VCaP (cell line): ENCODE data around the gene RALGDS.
"Not testable (repeated sequence)": the region's sequence is repeated elsewhere in the genome, so short reads cannot be mapped to it uniquely, and the experiment has no call there.

Source experiments
- H3K27ac ChIP-seq: fragments of 450-650 bp; 2 replicates; pipeline ENCODE4 v1.5.1; 2017
- TF ChIP-seq, protein P1 (sequence below): fragments of 450-650 bp; conservative IDR thresholded peaks from 2 replicates; pipeline ENCODE4 v1.5.1; 2017; ENCODE audit warnings: mild to moderate bottlenecking, moderate library complexity

The RALGDS gene

DNA sequence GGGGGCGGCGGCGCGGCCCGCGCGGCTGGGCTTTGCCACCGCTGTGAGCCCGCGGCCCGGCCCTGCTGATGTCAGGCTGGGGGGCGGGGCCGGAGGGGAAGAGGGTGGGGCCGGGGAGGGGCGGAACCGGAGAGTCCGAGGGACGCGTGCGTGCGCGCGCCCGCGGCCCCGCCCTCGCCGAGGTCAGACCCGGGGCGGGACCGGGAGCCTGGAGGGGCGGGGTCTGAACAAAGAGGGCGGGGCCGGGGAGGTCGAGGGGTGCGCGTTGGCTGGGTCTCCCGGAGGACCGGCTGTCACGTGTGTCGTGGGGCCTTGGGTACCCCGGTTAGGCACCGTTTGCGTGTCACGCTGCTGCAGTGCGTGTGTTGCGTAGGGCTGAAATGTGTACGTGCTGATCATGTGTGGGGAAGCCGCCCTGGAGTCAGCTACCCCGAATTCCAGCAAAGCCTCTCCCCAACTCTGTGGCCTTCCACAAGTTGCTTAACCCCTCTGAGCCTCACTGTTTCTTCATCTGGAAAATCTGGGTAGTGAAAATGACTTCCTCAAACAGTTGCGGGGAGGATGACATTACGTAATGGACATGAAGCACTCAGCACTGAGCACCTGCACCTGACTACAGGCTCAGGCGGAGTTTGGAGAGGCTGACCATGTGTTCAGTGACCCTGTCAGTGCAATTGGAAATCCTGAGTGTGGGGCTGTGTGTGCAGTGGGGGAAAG lies at the start of gene RALGDS:
Gene RALGDS, minus strand, starts transcription at position 43 of the 717 bp plus-strand sequence. CDS start 86 bp downstream, outside the sequence.
- TF ChIP-seq, protein P1, sequence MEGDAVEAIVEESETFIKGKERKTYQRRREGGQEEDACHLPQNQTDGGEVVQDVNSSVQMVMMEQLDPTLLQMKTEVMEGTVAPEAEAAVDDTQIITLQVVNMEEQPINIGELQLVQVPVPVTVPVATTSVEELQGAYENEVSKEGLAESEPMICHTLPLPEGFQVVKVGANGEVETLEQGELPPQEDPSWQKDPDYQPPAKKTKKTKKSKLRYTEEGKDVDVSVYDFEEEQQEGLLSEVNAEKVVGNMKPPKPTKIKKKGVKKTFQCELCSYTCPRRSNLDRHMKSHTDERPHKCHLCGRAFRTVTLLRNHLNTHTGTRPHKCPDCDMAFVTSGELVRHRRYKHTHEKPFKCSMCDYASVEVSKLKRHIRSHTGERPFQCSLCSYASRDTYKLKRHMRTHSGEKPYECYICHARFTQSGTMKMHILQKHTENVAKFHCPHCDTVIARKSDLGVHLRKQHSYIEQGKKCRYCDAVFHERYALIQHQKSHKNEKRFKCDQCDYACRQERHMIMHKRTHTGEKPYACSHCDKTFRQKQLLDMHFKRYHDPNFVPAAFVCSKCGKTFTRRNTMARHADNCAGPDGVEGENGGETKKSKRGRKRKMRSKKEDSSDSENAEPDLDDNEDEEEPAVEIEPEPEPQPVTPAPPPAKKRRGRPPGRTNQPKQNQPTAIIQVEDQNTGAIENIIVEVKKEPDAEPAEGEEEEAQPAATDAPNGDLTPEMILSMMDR = no peak
- peak within 1 kb of the TSS; percentile 96 for H3K27ac ChIP-seq

DNA sequence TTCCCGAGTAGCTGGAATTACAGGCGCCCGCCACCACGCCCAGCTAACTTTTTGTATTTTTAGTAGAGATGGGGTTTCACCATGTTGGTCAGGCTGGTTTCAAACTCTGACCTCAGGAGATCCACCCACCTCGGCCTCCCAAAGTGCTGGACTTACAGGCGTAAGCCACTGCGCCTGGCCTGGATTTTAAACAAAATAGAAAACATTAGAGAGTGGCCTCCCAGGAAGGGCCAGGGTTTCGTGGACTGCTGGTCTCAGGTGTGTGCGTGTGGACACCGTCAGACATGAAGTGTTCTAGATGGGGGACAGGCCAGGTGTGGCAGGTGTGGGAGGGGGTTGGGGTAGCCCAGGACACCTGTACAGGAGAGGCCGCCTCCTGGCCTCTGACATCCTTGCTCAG lies 49.7 kb upstream of the RALGDS start:
- TF ChIP-seq, protein P1 = no peak

DNA sequence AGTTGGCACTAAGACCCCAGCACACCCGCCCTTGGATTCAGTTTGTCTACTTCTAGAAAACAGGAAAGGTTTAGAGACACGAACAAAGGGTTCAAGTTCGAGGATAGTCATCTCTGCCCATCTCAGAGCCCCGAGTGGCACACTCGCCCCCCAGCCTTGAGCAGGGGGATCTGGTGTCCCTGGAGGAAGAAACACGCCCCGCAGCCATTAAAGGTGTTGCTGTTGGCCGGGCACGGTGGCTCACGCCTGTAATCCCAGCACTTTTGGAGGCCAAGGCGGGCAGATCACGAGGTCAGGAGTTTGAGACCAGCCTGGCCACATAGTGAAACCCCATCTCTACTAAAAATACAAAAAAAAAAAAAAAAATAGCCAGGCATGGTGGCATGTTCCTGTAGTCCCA lies 48.6 kb upstream of the RALGDS start:
- H3K27ac ChIP-seq = not testable (repeated sequence)

More for the DNA sequence above, 49.7 kb upstream of the RALGDS start:
- no peak overlapping the region for H3K27ac ChIP-seq

DNA sequence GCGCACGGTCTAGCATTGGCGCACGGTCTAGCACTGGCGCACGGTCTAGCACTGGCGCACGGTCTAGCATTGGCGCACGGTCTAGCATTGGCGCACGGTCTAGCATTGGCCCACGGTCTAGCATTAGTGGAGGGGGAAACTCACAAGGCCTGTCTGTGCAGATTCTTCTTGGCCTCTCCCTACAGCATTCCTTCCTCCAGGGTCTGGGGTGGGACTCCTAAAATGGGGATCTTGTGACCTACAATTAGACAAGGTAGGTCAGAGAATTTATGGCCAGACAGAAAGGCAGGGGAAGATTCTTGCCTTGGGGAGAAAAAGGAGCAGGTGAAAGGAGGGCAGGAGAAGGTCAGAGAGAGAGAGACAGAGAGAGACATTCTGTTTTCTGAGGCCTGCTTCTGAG lies 48.1 kb upstream of the RALGDS start:
- H3K27ac ChIP-seq = no peak overlapping the region
- TF ChIP-seq, protein P1 = no peak

DNA sequence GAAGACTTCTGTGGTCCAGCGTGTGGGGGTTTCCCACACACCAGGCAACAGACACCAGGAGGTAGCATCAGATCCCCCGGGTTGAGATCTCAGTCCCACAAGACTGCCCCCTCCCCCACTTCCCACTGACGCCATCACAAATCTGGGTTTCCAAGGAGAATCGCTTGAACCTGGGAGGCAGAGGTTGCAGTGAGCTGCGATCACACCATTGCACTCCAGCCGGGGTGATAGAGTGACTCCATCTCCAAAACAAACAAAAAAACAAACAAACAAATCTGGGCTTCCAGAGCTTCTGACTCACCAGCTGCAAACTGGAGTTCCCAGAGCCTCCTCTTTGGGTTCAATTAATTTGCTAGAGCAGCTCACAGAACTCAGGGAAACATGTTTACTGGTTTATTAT lies 47.4 kb upstream of the RALGDS start:
- no peak overlapping the region for H3K27ac ChIP-seq
- TF ChIP-seq, protein P1 = no peak

DNA sequence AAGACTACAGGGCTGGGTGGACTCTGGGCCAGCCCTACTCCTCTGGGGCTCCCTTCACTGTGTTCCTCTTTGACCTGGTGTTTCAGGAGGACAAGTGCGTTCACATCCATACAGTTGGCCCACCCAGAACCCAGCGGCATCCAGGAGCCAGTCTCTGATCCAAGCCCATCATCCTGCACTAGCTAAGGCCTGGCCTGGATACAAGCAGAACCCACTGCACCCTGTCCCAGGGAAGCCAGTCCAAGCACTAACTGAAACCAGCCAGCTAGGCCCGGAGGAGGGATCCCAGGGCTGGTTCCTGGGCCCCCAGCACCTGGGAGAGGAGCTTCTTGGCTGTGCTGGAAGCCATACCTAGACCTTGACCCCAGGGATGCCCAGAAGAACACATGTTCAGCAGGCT lies 46.7 kb upstream of the RALGDS start:
- TF ChIP-seq, protein P1 = no peak
- H3K27ac ChIP-seq = no peak overlapping the region

DNA sequence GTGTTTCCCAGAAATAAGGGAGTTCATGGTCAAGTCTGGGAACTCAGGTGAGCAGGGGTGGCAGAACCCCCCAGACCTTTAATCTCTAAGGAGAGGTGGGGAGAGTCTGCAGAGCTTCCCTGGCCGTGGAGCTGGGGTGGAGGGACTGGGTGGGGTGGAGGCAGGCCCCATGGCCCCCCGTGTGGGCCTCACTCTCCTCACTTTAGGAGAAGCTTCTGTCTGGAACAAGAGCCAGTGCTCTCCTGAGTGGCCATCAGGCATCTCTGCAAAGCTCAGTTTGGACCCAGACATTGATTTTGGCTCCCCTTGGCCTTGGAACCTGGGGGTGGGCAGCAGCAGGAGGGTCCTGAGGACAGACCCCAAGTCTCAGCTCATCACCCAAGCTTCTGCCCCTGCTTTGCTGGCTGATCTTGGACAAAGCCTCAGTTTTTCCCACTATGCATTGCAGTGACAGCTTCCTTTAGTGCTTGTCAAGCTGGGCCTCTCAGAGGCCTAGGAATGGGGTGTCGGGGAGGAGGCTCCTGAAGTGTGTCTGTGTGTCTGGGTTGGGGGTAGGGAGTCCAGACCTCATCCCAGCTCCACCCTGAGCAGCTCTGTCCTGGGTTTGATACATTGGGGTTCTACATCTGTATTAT lies 46.2 kb upstream of the RALGDS start:
- TF ChIP-seq, protein P1 = no peak
- no peak overlapping the region for H3K27ac ChIP-seq

DNA sequence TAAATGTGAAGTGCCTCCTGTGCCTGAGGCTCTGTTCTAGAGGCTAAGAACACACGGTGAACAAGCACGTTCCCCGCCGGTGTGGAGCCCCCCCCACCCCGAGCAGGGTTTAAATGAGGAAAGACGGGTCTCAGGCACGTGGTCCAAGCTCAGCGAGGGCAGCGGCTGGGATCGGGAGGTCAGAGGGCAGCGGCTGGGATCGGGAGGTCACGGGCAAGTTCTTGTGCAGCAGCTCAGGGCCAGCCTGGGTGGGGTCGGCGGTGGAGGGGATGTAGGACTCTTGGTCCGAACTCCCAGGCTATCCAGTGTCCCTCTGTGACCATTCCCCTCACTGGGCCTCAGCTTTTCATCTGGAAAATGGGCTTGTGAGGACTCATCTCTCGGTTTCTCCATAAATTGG lies 45.4 kb upstream of the RALGDS start:
- TF ChIP-seq, protein P1 = no peak
- H3K27ac ChIP-seq = no peak overlapping the region
